HG02840 (cell line): ENCODE measurements around the gene ENG.

Experiments used
- ATAC-seq: cut with Tn5 transposase; IDR thresholded peaks from one replicate; pipeline ENCODE4 v1.9.1; 2021; ENCODE audit warnings: mild to moderate bottlenecking, moderate library complexity, moderate number of reproducible peaks; ENCODE audit not compliant: unreplicated experiment, low FRiP score

Gene ENG

GRCh38 chr9:127866535-127866934 is 12.1 kb upstream of the ENG start:
- no peak for ATAC-seq

- ATAC-seq: no peak
Observed at GRCh38 chr9:127865645-127866464, 11.4 kb upstream of the ENG start.

GRCh38 chr9:127863191-127863621 is 8.7 kb upstream of the ENG start:
- ATAC-seq: no peak

GRCh38 chr9:127862075-127863011 is 7.9 kb upstream of the ENG start:
- ATAC-seq: no peak

GRCh38 chr9:127860779-127861178 is 6.3 kb upstream of the ENG start:
- no peak for ATAC-seq

GRCh38 chr9:127860260-127860659 is 5.8 kb upstream of the ENG start:
- ATAC-seq: no peak

- no peak for ATAC-seq
Observed at GRCh38 chr9:127858041-127858512, 3.6 kb upstream of the ENG start.

- no peak for ATAC-seq
Observed at GRCh38 chr9:127857278-127857677, 2.8 kb upstream of the ENG start.

GRCh38 chr9:127856729-127857116 is 2.3 kb upstream of the ENG start:
- ATAC-seq: no peak

GRCh38 chr9:127856094-127856728 is 1.8 kb upstream of the ENG start:
- ATAC-seq: no peak

GRCh38 chr9:127855522-127855921 is 1.1 kb upstream of the ENG start:
- ATAC-seq: no peak

- ATAC-seq: no peak
Observed at GRCh38 chr9:127854960-127855359, 502 bp upstream of the ENG start.

GRCh38 chr9:127853312-127854183 is 910 bp downstream of the ENG start:
- no peak for ATAC-seq

GRCh38 chr9:127852829-127853228 is 1.6 kb downstream of the ENG start:
- ATAC-seq: no peak

- ATAC-seq: no peak
Observed at GRCh38 chr9:127850286-127850830, 4.1 kb downstream of the ENG start.

- no peak for ATAC-seq
Observed at GRCh38 chr9:127848756-127849504, 5.5 kb downstream of the ENG start.

- ATAC-seq: no peak
Observed at GRCh38 chr9:127847833-127848755, 6.4 kb downstream of the ENG start.

GRCh38 chr9:127847178-127847510 is 7.3 kb downstream of the ENG start:
- no peak for ATAC-seq
